Fibroblast of lung (primary cell): Measurements from ENCODE around the gene SPIB.

Experiments
- EZH2 ChIP-seq: IDR thresholded peaks from 2 replicates; pipeline ENCODE4 v1.5.1; 2012; ENCODE audit warnings: low read length, control low read depth, mild to moderate bottlenecking; ENCODE audit errors: missing control alignments
- TF ChIP-seq, protein P1 (sequence below), 2 donors: IDR thresholded peaks in 1 of 2; conservative IDR thresholded peaks in 1 of 2; 1 replicate in 1 of 2; 2 replicates in 1 of 2; pipeline ENCODE4 v1.5.1; 2011 to 2012; ENCODE audit warnings: low read length in 2 of 2, control low read depth in 1 of 2, inconsistent platforms in 1 of 2, low read depth in 1 of 2, mild to moderate bottlenecking in 1 of 2

DNA sequence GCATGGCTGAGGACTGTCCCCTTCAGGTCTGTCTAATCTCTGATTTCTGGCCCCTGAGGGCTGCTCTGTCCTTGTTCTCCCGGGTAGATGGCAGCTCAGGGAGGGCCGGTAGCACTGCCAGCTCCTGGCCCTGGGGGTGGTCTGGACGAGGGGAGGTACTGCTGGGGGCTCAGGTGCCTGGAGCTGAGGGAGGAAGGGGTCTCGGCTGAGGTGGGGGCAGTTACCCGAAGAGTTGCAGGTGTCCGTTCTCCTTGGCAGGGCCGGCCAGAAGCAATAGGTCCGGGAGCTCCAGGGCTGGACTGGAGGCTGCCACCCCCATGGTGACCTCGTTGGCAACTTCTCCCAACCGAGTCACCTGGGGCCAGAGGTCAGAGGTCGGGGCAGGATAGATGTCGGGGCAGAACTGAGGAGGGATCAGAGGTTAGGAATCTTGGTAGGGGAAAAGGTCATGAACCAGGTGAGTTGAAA is 56.4 kb downstream of the SPIB start:
- TF ChIP-seq, protein P1, sequence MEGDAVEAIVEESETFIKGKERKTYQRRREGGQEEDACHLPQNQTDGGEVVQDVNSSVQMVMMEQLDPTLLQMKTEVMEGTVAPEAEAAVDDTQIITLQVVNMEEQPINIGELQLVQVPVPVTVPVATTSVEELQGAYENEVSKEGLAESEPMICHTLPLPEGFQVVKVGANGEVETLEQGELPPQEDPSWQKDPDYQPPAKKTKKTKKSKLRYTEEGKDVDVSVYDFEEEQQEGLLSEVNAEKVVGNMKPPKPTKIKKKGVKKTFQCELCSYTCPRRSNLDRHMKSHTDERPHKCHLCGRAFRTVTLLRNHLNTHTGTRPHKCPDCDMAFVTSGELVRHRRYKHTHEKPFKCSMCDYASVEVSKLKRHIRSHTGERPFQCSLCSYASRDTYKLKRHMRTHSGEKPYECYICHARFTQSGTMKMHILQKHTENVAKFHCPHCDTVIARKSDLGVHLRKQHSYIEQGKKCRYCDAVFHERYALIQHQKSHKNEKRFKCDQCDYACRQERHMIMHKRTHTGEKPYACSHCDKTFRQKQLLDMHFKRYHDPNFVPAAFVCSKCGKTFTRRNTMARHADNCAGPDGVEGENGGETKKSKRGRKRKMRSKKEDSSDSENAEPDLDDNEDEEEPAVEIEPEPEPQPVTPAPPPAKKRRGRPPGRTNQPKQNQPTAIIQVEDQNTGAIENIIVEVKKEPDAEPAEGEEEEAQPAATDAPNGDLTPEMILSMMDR (conservative IDR thresholded peaks at IDR 0.05 in 1 of 2, IDR thresholded peaks at IDR 0.05 in 1 of 2; ENCODE audit: low read depth in 1 of 2, low read length in 2 of 2) = no peak
- TF ChIP-seq EZH2 = no peak
